AG10803 (cell line): ENCODE data around the gene MAPKAP1.

Experiments used
- DNase-seq: peaks from one replicate; pipeline ENCODE4 v3.0.0; 2010; ENCODE audit warnings: low read depth
- H3K4me3 ChIP-seq: 2 replicates; pipeline ENCODE4 v1.5.1; 2011; ENCODE audit warnings: mild to moderate bottlenecking, low read length, control low read depth
- CTCF ChIP-seq: conservative IDR thresholded peaks from 2 replicates; pipeline ENCODE4 v1.5.1; 2011; ENCODE audit warnings: mild to moderate bottlenecking, low read length, control low read depth, inconsistent platforms

Gene MAPKAP1

GRCh38 chr9:125687163-125687863, 19.7 kb downstream of the MAPKAP1 start:
- no peak for DNase-seq
- H3K4me3 ChIP-seq, result no peak overlapping the region
- no peak for TF ChIP-seq CTCF

DNA sequence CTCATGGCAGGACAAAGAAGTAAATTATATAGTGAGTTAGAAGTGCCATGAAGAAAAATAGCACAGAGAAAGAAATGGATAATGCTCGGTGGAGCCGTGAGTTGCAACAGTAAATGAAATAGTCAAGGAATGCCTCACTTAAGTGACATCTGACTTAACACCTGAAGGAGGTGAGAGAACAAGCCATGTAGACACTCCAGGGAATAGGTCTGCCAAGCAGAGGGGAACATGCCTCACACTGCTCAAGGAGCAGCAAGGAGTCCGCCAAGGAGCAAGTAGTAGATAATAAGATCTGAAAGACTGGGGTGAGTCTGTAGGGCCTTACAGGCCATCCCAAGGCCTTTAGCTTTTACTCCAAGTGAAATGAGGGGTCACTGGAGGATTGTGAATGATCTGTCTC, 21.8 kb downstream of the MAPKAP1 start:
- H3K4me3 ChIP-seq, result no peak overlapping the region
- no peak for TF ChIP-seq CTCF
- DNase-seq, result no peak

DNA sequence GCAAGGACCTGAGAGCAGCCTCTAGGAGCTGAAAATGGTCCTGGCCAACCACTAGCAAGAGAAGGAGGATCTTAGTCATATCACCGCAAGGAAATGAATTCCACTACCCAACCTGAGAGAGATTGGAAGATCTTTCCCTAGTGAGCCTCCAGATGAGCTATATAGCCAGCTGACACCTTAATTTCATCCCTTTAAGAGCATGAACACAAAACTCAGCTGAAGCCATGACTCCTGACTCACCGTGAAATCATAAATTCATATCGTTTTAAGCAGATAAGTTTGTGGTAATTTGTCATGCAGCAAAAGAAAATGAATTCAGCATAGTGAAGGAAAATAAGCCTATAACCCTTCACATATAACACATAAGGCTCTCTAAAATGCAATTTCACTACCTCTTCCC, 23.5 kb downstream of the MAPKAP1 start:
- peak; percentile 8 for DNase-seq
- TF ChIP-seq CTCF, result no peak
- no peak overlapping the region for H3K4me3 ChIP-seq

GRCh38 chr9:125682340-125682739, 24.7 kb downstream of the MAPKAP1 start:
- no peak overlapping the region for H3K4me3 ChIP-seq
- no peak for DNase-seq
- TF ChIP-seq CTCF, result no peak

DNA sequence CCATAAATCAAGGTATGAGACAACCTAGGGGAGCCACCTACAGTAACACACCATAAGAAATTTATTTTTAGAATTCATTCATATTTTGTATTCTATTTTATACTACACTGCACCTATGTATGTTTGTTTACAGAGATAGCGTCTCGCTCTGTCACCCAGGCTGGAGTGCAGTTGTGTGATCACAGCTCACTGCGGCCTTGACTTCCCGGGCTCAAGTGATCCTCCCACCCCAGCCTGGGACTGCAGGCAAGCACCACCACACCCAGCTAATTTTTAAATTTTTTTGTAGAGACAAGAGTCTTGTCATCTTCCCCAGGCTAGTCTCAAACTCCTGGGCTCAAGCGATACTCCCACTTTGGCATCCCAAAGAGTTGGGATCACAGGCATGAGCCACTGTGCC, 25.4 kb downstream of the MAPKAP1 start:
- no peak for TF ChIP-seq CTCF
- no peak overlapping the region for H3K4me3 ChIP-seq
- no peak for DNase-seq

- no peak for TF ChIP-seq CTCF
- no peak for DNase-seq
- H3K4me3 ChIP-seq, result no peak overlapping the region
Observed at GRCh38 chr9:125681086-125681622, 25.9 kb downstream of the MAPKAP1 start.

- TF ChIP-seq CTCF, result no peak
- no peak for DNase-seq
Observed at GRCh38 chr9:125680445-125680844, 26.6 kb downstream of the MAPKAP1 start.

More at GRCh38 chr9:125680445-125680844, 26.6 kb downstream of the MAPKAP1 start:
- H3K4me3 ChIP-seq, result no peak overlapping the region
